ENCODE data around the gene CCDC127. TPM values are rescaled to one million over a fixed set of nuclear protein-coding genes. Genes with fewer than 3 reads are reported as not detected.

The CCDC127 gene
- polyA plus RNA-seq, 3 donors = 0.68 to 1.5 (median 0.85) TPM

DNA sequence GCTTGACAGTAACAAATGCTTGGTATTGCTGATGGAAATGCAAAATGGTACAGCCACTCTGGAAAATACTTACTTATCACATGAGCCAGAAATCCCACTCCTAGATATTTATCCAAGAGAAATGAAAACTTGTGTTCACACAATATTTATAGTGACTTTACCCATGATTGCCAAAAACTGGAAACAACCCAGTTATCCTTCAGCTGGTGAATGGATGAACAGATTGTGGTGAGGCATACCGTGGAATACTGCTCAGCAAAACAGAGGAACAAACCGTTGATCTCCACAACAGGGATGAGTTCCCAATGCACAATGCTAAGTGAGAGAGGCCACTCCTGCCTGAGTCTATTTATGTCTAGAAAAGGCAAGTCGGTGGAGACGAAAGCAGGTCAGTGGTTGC is 67.2 kb downstream of the CCDC127 start:
- Mint-ChIP-seq H3K9me3 (peaks cover 15 to 31% (median 24%) of the 10 kb centered on the region in 7 donors), H3K36me3 (no peaks in the 10 kb centered on the region), H3K4me1 (no peaks in the 10 kb centered on the region), H3K27me3 (ENCODE audit: low read depth in 3 of 3) (peaks cover 0 to 5% (median 1%) of the 10 kb centered on the region in 3 donors), H3K27ac (no peak overlapping the region), H3K4me3 (no peak overlapping the region)
- Histone ChIP-seq H3K4me2 (replicated peaks; ENCODE audit: extremely low read depth, low read length, poor library complexity, severe bottlenecking) (no peak overlapping the region), H3K27me3 (ENCODE audit: control insufficient read depth in 2 of 2, insufficient read depth in 2 of 2, low read length in 2 of 2) (no peaks in the 10 kb centered on the region), H3K27ac (ENCODE audit: low read depth in 1 of 2, low read length in 2 of 2) (no peak overlapping the region), H3K9ac (ENCODE audit: insufficient read depth, low read length, poor library complexity, severe bottlenecking) (no peak overlapping the region), H3K79me2 (ENCODE audit: insufficient read depth, low read length) (no peaks in the 10 kb centered on the region), H3K36me3 (replicated peaks in 1 of 2; ENCODE audit: control insufficient read depth in 1 of 2, insufficient read depth in 2 of 2, low read length in 2 of 2) (no peaks in the 10 kb centered on the region), H2AFZ (ENCODE audit: insufficient read depth, low read depth, low read length, poor library complexity, severe bottlenecking) (no peak overlapping the region), H4K20me1 (ENCODE audit: insufficient read depth, low read length) (no peaks in the 10 kb centered on the region), H3K9me3 (replicated peaks in 1 of 2; ENCODE audit: control insufficient read depth in 1 of 2, insufficient read depth in 1 of 2, low read length in 2 of 2) (peaks cover 18 to 22% of the 10 kb centered on the region in 2 donors), H3K4me3 (replicated peaks in 1 of 3; ENCODE audit: low read depth in 2 of 3, low read length in 3 of 3) (no peak overlapping the region), H3K4me1 (ENCODE audit: control insufficient read depth in 1 of 2, insufficient read depth in 2 of 2, low read length in 2 of 2) (no peaks in the 10 kb centered on the region)
- intact Hi-C loops (cut with micrococcal nuclease) = no loop called here
- TF ChIP-seq, protein P1, sequence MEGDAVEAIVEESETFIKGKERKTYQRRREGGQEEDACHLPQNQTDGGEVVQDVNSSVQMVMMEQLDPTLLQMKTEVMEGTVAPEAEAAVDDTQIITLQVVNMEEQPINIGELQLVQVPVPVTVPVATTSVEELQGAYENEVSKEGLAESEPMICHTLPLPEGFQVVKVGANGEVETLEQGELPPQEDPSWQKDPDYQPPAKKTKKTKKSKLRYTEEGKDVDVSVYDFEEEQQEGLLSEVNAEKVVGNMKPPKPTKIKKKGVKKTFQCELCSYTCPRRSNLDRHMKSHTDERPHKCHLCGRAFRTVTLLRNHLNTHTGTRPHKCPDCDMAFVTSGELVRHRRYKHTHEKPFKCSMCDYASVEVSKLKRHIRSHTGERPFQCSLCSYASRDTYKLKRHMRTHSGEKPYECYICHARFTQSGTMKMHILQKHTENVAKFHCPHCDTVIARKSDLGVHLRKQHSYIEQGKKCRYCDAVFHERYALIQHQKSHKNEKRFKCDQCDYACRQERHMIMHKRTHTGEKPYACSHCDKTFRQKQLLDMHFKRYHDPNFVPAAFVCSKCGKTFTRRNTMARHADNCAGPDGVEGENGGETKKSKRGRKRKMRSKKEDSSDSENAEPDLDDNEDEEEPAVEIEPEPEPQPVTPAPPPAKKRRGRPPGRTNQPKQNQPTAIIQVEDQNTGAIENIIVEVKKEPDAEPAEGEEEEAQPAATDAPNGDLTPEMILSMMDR (IDR thresholded peaks at IDR 0.05) = no peak
- DNase-seq = no peak
- 95% methylated on average over 2 of the region's 4 CpGs for WGBS (ENCODE audit: insufficient coverage)

DNA sequence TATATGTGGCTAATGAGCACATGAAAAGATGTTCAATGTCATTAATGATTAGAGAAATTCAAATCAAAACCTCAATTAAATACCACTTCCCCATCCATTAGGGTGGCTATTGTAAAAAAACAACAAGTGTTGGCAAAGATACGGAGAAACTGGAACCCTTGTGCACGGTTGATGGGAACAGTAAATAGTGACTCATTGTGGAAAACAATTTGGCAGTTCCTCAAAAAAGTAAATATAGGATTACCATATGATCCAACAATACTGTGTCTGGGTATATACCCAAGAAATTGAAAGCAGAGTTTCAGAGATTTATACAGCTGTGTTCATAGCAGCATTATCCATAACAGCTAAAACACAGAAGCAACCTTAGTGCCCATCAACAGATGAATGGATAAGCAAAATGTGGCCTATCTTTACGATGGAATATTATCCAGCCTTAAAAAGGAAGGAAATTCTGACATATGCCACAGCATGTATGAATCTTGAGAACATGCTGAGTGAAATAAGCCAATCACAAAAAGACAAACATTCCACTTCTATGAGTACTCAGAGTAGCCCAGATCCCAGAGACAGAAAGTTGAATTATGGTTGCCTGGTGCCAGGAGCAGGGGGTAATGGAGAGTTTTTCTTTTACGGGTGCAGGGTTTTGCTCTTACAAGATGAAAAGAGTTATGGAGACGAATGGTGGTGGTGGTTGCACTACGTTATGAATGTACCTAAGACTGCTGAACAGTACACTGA is 68.0 kb downstream of the CCDC127 start:
- no peaks in the 10 kb centered on the region for H3K79me2 ChIP-seq (ENCODE audit: insufficient read depth, low read length)
- WGBS (ENCODE audit: insufficient coverage) = 92% methylated on average over 2 of the region's 6 CpGs
- H3K4me3 ChIP-seq (replicated peaks in 1 of 3; ENCODE audit: low read depth in 2 of 3, low read length in 3 of 3) = no peak overlapping the region
- no peak overlapping the region for H3K27ac ChIP-seq (ENCODE audit: low read depth in 1 of 2, low read length in 2 of 2)
- H3K4me1 ChIP-seq (ENCODE audit: control insufficient read depth in 1 of 2, insufficient read depth in 2 of 2, low read length in 2 of 2) = no peaks in the 10 kb centered on the region
- no peak for DNase-seq
- H4K20me1 ChIP-seq (ENCODE audit: insufficient read depth, low read length) = no peaks in the 10 kb centered on the region
- intact Hi-C loops (cut with micrococcal nuclease) = no loop called here
- no peak overlapping the region for H3K4me2 ChIP-seq (replicated peaks; ENCODE audit: extremely low read depth, low read length, poor library complexity, severe bottlenecking)
- H3K9ac ChIP-seq (ENCODE audit: insufficient read depth, low read length, poor library complexity, severe bottlenecking) = no peak overlapping the region
- no peaks in the 10 kb centered on the region for H3K36me3 Mint-ChIP-seq
- H3K4me3 Mint-ChIP-seq = no peak overlapping the region
- H3K27me3 Mint-ChIP-seq (ENCODE audit: low read depth in 3 of 3) = peaks cover 0 to 5% (median 1%) of the 10 kb centered on the region in 3 donors
- no peaks in the 10 kb centered on the region for H3K4me1 Mint-ChIP-seq
- no peak overlapping the region for H3K27ac Mint-ChIP-seq
- H2AFZ ChIP-seq (ENCODE audit: insufficient read depth, low read depth, low read length, poor library complexity, severe bottlenecking) = no peak overlapping the region
- H3K27me3 ChIP-seq (ENCODE audit: control insufficient read depth in 2 of 2, insufficient read depth in 2 of 2, low read length in 2 of 2) = no peaks in the 10 kb centered on the region
- TF ChIP-seq, protein P1 (IDR thresholded peaks at IDR 0.05) = no peak
- peaks cover 18 to 22% of the 10 kb centered on the region in 2 donors for H3K9me3 ChIP-seq (replicated peaks in 1 of 2; ENCODE audit: control insufficient read depth in 1 of 2, insufficient read depth in 1 of 2, low read length in 2 of 2)
- no peaks in the 10 kb centered on the region for H3K36me3 ChIP-seq (replicated peaks in 1 of 2; ENCODE audit: control insufficient read depth in 1 of 2, insufficient read depth in 2 of 2, low read length in 2 of 2)
- peaks cover 15 to 31% (median 26%) of the 10 kb centered on the region in 7 donors for H3K9me3 Mint-ChIP-seq

Data from CD14-positive monocyte (primary cell).